HG02571 (cell line): ENCODE results near the gene PER2.
"Not testable (repeated sequence)": the region's sequence is repeated elsewhere in the genome, so short reads cannot be mapped to it uniquely, and the experiment has no call there.

Experiments
- ATAC-seq: cut with Tn5 transposase; IDR thresholded peaks from one replicate; pipeline ENCODE4 v1.9.1; 2021; ENCODE audit warnings: mild to moderate bottlenecking, moderate library complexity; ENCODE audit not compliant: unreplicated experiment

Gene PER2

DNA sequence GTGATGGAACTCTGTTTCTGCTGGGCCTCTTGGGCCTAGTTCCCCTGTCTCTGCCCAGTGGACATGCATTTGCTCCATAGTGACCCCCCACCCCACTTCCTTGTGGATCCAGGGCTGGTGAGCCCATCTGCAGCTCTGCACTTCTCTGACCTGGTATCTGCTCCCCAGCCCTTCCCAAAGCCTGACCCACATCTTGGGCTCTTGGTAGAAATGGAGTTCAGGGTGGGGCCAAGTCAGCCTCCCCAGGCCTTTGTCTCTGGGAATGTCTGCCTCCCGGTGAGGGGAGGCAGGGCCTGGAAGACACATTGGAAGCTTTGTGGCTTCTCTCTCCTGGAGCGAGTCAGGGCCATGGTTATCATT lies 25.6 kb upstream of the PER2 start:
- ATAC-seq: no peak

GRCh38 chr2:238313289-238313990 lies 25.0 kb upstream of the PER2 start:
- ATAC-seq: no peak

DNA sequence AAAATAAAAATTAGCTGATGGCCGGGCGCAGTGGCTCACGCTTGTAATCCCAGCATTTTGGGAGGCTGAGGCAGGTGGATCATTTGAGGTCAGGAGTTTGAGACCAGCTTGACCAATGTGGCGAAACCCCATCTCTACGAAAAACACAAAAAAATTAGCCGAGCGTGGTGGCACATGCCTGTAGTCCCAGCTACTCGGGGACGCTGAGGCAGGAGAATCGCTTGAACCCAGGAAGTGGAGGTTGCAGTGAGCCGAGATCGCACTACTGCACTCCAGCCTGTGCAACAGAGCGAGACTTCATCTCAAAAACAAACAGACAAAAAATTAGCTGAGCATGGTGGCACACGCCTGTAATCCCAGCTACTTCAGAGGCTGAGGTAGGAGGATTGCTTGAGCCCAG lies 22.3 kb upstream of the PER2 start:
- not testable (repeated sequence) for ATAC-seq

- no peak for ATAC-seq
Observed at GRCh38 chr2:238308177-238308576, 19.8 kb upstream of the PER2 start.

DNA sequence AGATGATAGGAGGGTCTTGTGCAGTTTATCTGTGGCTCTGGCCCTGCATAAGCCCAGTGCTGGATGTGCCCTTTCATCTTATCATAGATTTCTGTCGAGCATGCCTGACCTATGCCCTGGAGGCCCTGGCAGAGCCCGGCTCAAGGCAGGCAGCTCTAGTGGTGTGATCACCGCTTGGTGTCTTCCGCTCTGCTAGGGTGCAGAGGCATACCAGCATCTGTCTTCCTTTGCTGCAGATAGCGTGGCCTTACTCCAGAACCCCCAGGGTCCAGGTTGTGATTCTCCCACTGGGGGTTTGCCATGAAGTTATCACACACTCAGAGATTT lies 18.2 kb upstream of the PER2 start:
- ATAC-seq: no peak

GRCh38 chr2:238305965-238306671 lies 17.7 kb upstream of the PER2 start:
- ATAC-seq: no peak

DNA sequence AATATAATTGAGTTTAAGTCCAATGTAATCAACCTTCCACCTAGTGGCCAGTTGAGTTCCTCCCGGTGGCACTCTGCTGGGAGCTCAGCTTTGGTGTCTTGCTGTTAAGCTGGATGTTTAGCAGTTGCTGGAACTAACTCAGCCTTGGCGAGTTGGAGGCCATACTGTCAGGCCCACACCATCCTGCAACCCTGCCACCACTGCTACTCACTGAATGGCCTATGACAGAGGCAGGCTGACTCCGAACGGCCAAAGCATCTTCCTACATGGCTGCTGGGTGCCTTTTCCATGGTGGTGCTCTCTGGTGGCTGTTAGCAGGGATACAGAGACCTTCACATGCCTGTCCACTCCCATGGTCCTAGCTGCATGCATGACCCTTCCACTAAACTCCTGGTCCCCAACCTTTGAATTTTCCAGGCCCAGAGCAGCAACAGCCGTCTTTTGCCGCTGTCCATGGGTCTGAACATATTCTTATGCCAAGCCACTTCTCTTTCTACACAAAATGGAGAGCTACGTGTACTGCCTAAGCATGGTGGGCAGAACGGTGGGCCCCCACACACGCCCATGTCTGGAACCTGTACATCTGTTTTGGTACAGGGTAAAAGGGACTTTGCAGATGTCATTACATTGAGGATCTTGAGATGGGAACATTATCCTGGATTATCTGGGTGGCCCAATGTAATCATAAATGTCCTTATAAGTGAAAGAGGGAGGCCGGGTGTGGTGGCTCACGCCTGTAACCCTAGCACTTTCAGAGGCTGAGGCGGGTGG lies 16.9 kb upstream of the PER2 start:
- ATAC-seq: no peak

DNA sequence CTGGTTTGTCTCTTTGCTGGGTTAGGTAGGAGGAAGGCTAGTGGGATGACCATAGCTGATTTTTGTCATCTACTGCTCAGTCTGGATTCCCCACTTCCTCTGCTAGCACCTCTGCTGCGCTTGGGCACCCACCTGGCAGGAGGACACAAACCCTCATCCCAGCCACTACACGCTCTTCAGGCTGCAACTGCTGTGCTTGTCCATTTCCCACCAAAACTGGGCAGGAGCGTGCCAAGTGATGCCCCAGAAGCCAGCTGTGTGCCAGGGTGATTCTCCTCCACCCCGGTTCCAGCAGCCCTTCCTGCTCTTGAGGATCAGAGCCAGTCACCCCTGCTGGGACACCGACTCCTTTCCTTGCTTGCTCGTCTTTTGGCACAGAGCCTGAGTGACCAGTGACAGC lies 15.7 kb upstream of the PER2 start:
- ATAC-seq: no peak

DNA sequence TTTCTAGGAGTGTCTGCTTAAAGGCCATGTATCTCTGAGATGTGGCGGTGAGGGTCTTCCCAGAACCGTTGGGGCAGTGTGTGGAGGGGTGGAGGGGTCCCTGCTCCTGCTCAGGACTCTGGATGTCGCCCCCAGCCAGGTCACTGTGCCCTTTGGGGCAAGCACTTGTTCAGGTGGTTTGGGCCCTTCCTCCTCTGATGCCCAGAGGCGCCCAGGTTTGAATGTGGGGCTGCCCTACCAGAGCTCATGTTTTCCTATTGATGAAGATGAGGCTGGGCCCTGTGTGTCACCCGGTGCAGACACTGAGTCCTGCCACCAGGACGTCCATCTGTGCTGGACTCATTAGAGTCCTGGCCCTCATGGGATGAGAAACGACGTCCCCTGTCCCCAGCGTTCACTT lies 14.3 kb upstream of the PER2 start:
- ATAC-seq: no peak

DNA sequence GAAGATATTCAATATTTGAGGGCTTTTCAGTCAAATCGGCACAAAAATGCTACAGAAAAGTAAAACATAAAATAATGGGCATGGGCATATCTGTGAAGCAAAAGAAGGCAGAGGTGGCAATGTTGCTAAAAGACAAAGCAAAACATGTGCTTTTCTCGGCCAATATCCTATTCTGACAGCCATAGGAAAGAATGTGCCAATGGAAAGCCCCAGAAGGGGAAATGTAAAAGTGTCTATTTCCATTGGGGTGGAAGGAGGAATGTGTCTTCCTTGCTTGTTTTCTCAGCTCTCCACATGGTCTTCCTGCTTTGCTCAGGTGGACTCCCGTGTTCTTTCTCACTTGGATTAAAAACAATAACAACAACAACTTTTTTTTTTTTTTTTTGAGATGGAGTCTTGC lies 13.7 kb upstream of the PER2 start:
- ATAC-seq: no peak

- no peak for ATAC-seq
Observed at GRCh38 chr2:238299803-238300202, 11.4 kb upstream of the PER2 start.

DNA sequence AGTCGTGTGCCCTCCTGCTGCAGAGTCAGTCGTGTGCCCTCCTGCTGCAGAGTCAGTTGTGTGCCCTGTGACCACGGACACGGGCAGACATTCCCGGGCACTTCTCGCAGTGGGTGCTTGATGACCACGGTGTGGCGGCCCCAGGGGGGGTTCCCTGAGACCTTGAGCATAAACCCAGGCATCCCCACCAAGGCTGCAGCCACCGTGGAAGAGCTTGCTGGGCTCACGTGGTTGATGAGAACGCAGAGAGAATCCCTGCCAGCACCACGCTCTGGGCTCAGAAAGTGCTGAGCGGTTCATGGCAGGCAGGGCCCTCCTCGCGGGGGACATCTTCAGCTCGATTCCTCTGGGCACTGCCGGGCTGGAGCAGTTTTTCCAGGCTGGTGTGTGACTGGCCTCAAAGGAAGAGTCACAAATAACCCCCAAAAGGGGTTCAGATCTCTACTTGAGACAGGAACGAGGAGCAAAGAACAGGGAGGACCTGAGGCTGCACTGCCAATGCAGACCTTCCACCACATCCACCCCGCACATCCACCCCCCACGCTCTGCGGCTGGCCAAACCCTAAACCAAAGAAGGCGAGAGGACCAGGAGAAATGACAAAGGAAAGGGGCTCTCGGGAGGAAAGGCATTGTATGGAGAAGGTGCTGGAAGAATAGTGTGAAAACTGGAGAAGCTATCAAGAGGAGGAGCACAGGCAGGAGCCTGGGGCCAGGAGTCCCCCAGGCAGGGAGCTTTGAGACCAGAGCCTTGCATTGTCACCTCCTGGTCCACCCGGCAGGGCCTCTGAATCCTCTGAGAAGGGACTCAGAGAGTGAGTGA lies 8.4 kb upstream of the PER2 start:
- ATAC-seq: no peak

- ATAC-seq: no peak
Observed at GRCh38 chr2:238295144-238296112, 7.0 kb upstream of the PER2 start.

DNA sequence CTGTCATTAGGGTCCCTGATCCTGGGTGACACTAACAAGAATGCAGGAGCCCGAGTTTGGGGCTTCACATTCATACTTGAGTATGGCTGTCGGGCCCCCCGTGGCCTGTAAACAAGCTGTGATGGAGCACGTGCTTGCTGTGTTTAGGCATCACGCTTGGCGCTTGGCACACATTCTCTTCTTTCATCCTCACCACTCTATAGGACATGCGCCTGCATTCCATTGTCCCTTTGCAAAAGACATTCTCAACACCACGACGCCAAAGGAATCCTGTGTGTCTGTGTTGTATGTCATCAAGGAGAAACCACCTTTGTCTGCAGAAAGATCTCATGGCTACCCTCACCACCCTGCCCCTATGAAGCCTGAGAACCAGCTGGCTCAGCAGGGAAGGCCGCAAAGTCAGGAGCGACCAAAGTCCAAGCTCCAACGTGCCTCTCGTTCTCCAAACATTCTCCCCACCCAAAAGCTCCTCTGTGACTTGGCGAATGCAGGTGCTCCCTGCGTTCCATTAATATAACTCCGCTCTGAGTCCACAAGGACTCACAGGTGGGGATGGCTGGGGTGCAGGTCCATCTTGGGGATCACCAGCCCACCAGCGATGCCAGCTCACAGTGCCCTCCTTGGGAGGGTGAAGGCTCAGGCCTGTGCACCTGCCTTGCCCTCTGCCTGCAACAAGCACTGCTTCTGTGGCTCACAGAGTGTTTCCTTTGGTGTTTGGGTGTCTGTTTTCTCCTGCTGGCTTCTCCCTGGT lies 6.2 kb upstream of the PER2 start:
- ATAC-seq: no peak

GRCh38 chr2:238294046-238294392 lies 5.6 kb upstream of the PER2 start:
- ATAC-seq: no peak

GRCh38 chr2:238291550-238292281 lies 3.3 kb upstream of the PER2 start:
- no peak for ATAC-seq

DNA sequence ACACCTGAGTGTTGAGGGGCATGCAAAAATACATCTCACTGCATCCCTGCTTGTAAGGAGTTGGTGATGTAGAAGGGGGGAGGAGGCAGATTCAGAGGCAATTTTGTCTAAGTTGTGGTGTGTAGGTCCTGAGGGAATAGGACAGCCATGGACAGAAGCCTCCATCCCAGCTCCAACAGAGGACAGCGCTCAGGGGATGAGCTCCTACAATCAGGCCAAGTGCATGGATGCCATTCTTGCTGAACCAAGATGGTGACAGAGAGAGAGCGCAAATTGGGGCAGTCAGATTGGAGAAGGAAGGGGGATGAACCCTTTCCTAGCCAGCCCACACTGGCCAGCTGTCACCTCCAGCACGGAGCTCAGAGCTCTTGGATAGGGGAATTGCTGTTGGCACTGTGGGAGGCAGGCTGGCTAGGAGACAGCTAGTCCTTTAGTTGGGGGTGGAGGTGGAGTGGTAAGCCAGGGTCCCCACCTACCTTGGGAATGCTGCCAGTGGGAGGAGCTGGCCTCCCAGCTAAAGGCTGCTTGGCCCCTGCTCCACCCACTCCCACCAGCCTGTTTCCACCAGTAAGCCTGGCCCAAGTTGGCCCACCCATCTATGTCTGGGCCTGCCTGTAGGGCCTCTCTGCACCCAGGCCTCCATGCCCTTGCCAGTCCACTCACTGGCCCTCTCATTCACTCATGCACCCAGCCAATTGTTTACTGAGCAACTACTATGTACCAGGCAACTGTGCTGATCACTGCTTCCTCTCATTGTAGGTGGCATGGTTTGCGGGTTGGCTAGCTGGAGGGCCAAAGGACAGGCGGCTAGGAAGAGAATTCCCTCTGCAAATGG lies 2.5 kb upstream of the PER2 start:
- ATAC-seq: no peak

DNA sequence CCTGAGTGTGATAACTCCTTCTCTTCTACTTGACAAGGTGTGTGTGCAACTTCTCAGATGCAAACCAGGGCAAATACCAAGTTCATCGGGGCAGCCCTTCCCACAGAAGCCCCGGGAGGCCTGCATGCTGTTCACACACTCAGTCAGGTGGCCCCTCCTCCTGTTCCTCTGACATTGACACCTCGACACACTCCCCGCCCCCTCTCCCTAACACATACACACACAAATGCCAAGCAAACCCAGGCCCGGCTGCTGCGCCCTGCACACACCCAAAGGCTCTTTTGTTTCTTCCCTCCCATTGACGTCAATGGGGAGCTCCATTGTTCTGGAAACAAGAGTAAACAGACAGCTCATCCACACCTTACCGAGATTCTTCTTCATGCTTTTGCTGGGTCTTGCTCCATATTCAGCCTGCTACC lies 1.7 kb upstream of the PER2 start:
- no peak for ATAC-seq
